HepG2 (cell line): Measurements from ENCODE around the gene SPHK2.
"Not testable (repeated sequence)": the region's sequence is repeated elsewhere in the genome, so short reads cannot be mapped to it uniquely, and the experiment has no call there.

Experiments
- EP300 ChIP-seq, 3 experiments: sonication (generic) in 1 of 3; formaldehyde crosslinking in 1 of 3; IDR thresholded peaks; 2 replicates each; pipeline versions ENCODE4 v1.5.1 to v1.6.1; 2011 to 2020; ENCODE audit warnings: low read depth in 2 of 3, low read length in 2 of 3, borderline replicate concordance in 1 of 3, improper control_type of control experiment in 1 of 3, mild to moderate bottlenecking in 1 of 3, missing genetic modification reagents in 1 of 3, moderate library complexity in 1 of 3
- MAF1 ChIP-seq: sonication (generic); formaldehyde crosslinking; IDR thresholded peaks from 2 replicates; pipeline ENCODE4 v1.5.0; 2020; ENCODE audit warnings: missing genetic modification reagents, borderline replicate concordance
- MEIS1 ChIP-seq: sonication (generic); formaldehyde crosslinking; IDR thresholded peaks from 2 replicates; pipeline ENCODE4 v1.9.0; 2021; ENCODE audit warnings: mild to moderate bottlenecking, missing genetic modification reagents, moderate library complexity, borderline replicate concordance
- PAWR ChIP-seq: sonication (generic); formaldehyde crosslinking; IDR thresholded peaks from 2 replicates; pipeline ENCODE4 v1.4.0; 2020; ENCODE audit warnings: missing genetic modification reagents, mild to moderate bottlenecking, borderline replicate concordance
- ZMYM2 ChIP-seq: sonication (generic); formaldehyde crosslinking; IDR thresholded peaks from 2 replicates; pipeline ENCODE4 v1.8.0; 2022; ENCODE audit warnings: mild to moderate bottlenecking, missing genetic modification reagents
- ZNF530 ChIP-seq: sonication (generic); formaldehyde crosslinking; IDR thresholded peaks from 2 replicates; pipeline ENCODE4 v1.5.0; 2020; ENCODE audit warnings: low read depth, mild to moderate bottlenecking, missing genetic modification reagents
- ZNF747 ChIP-seq: sonication (generic); formaldehyde crosslinking; IDR thresholded peaks from 2 replicates; pipeline ENCODE4 v1.8.1; 2023; ENCODE audit warnings: missing genetic modification reagents, mild to moderate bottlenecking, borderline replicate concordance
- TF ChIP-seq, protein P1 (sequence below): sonication (generic); formaldehyde crosslinking; IDR thresholded peaks from 2 replicates; pipeline ENCODE4 v1.5.1; 2020; ENCODE audit warnings: mild to moderate bottlenecking, missing genetic modification reagents, borderline replicate concordance
- TF ChIP-seq, protein P2 (sequence below): conservative IDR thresholded peaks from 2 replicates; pipeline ENCODE4 v1.6.1; 2018; ENCODE audit warnings: missing genetic modification reagents

DNA sequence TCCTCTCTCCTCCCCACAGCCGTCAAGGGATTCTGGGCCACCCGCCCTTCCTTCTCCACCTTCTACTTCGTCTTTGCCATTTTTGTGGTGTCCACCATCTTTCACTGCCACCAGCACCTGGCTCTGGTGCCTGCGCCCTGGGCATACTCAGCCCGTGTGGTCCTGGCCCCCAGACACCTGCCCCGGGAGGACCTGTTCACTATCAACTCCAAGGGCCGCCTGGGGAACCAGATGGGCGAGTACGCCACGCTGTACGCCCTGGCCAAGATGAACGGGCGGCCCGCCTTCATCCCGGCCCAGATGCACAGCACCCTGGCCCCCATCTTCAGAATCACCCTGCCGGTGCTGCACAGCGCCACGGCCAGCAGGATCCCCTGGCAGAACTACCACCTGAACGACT is 60.7 kb downstream of the SPHK2 start:
- TF ChIP-seq, protein P1, sequence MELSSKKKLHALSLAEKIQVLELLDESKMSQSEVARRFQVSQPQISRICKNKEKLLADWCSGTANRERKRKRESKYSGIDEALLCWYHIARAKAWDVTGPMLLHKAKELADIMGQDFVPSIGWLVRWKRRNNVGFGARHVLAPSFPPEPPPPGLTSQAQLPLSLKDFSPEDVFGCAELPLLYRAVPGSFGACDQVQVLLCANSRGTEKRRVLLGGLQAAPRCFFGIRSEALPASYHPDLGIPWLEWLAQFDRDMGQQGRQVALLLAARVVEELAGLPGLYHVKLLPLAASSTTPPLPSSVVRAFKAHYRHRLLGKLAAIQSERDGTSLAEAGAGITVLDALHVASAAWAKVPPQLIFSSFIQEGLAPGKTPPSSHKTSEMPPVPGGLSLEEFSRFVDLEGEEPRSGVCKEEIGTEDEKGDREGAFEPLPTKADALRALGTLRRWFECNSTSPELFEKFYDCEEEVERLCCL (CRISPR knock-in tag), result not testable (repeated sequence)
- TF ChIP-seq PAWR; EP300 (IDR thresholded peaks at IDR 0.05; ENCODE audit: low read depth in 2 of 2, low read length in 2 of 2); EP300 (CRISPR knock-in tag; IDR thresholded peaks at IDR 0.05; ENCODE audit: borderline replicate concordance); ZMYM2 (CRISPR knock-in tag); MAF1 (CRISPR knock-in tag); ZNF747 (CRISPR knock-in tag); MEIS1 (CRISPR knock-in tag); ZNF530 (CRISPR knock-in tag): not testable (repeated sequence)
- TF ChIP-seq, protein P2, sequence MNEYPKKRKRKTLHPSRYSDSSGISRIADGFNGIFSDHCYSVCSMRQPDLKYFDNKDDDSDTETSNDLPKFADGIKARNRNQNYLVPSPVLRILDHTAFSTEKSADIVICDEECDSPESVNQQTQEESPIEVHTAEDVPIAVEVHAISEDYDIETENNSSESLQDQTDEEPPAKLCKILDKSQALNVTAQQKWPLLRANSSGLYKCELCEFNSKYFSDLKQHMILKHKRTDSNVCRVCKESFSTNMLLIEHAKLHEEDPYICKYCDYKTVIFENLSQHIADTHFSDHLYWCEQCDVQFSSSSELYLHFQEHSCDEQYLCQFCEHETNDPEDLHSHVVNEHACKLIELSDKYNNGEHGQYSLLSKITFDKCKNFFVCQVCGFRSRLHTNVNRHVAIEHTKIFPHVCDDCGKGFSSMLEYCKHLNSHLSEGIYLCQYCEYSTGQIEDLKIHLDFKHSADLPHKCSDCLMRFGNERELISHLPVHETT (CRISPR knock-in tag), result not testable (repeated sequence)
